ENCODE measurements around the gene DPEP3. TPM values are rescaled to one million over a fixed set of nuclear protein-coding genes. Genes with fewer than 3 reads are reported as not detected.

DPEP3 gene
- total RNA-seq, 1 experiment from 2014 or later, result not detected

DNA sequence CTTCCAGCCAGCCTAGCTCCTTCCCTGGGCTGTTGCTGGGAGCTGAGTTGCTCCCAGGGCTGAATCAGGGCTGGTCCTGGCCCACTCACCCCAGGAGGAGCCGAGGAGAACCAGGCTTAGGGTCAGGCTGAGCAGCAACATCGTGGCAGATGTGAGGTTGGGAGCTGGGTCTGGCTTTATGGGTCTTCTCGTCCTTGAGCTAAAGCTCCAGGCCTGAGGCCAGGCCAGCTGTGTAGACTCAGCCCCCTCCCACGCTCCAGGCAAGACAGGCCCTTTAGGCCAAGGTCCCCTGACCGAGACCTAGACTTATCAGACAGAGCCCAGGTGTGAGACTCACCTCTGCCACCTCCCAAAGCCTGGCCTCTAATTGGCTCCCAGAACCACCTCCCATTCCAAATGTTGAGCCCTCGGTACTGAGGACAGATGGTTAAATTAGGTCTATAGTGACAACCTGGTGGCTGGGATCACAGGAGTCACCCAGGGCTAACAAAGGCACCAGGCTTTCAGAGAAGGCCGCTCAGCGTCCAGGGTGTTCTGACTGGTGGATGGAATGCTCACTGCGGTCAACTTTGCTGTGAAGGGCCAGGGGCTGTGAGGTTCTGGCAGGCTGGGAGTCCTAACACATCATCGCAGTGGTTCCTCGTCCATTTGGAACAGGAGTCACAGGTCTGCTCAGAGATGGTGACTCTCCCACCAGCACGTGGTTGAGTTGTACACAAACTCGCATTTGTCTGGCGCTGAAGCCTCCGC, 48.4 kb downstream of the DPEP3 start, which contains the start of gene CTRL:
TSS of gene CTRL (minus strand) at position 151 of the 750 bp plus-strand sequence. CDS start at position 141, 10 bp downstream.
- DNase-seq (ENCODE audit: low spot score), result no peak

- DNase-seq (ENCODE audit: low spot score), result no peak
Observed at GRCh38 chr16:67930678-67931211, 49.6 kb downstream of the DPEP3 start.

DNA sequence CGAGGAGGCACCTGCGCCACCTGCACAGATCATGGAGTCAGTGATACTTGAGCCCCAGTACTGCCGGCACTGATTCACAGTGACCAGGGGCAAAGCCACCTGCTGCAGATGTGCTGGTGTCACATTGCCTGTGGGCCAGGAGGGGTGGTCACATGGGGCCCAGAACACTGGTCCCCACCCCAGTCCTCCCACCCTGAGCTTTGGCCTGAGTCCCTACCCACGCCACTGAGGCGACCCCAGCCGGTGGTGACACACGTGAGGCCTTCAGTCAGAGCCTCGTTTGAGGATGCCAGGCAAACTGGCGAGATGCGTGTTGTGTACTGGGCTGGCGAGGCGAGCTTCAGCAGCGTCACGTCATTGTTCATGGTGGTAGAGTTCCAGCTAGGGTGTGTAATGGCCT, 50.1 kb downstream of the DPEP3 start:
- DNase-seq (ENCODE audit: low spot score), result no peak

DNA sequence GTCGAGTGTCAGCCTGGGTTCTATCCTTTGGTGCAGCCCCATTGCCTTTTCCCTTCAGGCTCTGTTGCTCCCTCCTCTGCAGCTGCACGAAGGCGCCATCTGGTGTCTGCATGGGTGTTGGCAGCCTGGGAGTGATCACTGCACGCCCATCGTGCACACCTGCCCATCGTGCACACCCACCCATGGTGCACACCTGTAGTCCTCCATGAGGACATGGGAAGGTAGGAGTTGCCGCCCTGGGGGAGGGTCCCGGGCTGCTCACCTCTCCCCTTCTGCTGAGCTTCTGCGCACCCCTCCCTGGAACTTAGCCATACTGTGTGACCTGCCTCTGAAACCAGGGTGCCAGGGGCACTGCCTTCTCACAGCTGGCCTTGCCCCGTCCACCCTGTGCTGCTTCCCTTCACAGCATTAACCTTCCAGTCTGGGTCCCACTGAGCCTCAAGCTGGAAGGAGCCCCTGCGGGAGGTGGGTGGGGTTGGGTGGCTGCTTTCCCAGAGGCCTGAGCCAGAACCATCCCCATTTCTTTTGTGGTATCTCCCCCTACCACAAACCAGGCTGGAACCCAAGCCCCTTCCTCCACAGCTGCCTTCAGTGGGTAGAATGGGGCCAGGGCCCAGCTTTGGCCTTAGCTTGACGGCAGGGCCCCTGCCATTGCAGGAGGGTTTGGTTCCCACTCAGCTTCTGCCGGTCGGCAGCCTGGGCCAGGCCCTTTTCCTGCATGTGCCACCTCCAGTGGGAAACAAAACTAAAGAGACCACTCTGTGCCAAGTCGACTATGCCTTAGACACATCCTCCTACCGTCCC, 51.5 kb downstream of the DPEP3 start:
- no peak for DNase-seq (ENCODE audit: low spot score)

DNA sequence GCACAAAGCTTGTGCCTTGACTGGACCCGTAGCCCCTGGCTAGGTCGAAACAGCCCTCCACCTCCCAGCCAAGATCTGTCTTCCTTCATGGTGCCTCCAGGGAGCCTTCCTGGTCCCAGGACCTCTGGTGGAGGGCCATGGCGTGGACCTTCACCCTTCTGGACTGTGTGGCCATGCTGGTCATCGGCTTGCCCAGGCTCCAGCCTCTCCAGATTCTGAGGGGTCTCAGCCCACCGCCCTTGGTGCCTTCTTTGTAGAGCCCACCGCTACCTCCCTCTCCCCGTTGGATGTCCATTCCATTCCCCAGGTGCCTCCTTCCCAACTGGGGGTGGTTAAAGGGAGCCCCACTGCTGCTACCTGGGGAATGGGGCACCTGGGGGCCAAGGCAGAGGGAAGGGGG, 52.2 kb downstream of the DPEP3 start:
- DNase-seq (ENCODE audit: low spot score), result no peak

DNA sequence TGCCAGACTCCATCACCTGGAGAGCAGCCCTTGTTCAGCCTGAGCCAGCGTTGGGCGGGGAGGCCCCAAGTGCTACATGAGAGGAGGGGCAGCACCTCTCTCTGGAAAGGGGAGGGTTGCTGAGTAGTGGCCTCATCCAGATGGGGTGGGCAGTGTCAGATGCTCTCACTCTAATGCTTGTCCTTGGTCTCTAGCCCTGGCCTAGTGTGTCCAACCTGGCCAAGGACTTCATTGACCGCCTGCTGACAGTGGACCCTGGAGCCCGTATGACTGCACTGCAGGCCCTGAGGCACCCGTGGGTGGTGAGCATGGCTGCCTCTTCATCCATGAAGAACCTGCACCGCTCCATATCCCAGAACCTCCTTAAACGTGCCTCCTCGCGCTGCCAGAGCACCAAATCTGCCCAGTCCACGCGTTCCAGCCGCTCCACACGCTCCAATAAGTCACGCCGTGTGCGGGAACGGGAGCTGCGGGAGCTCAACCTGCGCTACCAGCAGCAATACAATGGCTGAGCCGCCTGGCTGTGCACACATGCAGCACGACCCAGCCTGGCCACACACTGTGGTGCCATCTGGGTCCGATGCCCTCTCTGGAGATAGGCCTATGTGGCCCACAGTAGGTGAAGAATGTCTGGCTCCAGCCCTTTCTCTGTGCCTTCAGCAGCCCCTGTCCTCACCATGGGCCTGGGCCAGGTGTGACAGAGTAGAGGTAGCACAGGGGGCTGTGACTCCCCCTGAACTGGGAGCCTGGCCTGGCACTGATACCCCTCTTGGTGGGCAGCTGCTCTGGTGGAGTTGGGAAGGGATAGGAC, 53.0 kb downstream of the DPEP3 start:
- DNase-seq (ENCODE audit: low spot score), result no peak

DNA sequence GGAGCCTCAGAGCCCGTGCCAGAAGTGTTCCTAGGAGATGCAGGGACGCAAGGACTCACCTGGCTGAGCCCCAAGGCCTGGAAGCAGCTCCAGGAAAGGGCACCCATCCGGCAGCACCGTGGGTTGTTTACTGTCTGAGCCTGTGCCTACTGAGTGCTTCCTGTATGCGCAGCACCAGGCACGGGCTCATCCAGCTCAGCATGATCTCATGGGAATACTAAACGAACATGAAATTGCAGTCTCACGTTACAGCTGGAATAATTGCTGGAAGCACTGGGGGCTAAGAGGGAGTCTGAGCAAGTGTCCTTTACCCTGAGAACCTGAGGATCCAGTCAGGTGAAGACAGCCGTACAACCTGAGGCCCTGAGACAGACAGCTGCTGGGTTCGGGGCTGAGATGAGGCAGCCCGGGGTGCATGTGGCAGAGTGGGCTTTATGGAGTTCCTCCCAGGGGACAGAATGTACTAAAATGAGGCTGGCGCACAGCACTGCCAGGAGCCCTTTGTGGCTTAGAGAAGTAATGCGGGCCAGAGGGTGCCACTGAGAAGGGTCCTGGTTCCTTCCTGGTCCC, 54.0 kb downstream of the DPEP3 start:
- no peak for DNase-seq (ENCODE audit: low spot score)

Other genes with a start within 250 kb of the DPEP3 start
- gene RANBP10, start 173.9 kb downstream of the DPEP3 start, total RNA-seq (2014; rRNA removed; shearing (Covaris generic)), result 3.7 and 8.8 TPM in 2 replicates
- 0.05 and 0.55 TPM in 2 replicates for gene TSNAXIP1, start 173.6 kb downstream of the DPEP3 start, total RNA-seq (2014; rRNA removed; shearing (Covaris generic))
- gene THAP11, start 138.2 kb downstream of the DPEP3 start, total RNA-seq (2014; rRNA removed; shearing (Covaris generic)), result 21.4 and 21.6 TPM in 2 replicates
- 68.5 and 72.4 TPM in 2 replicates for gene NUTF2, start 133.6 kb downstream of the DPEP3 start, total RNA-seq (2014; rRNA removed; shearing (Covaris generic))
- 25.5 and 27.9 TPM in 2 replicates for gene CENPT, start 132.8 kb downstream of the DPEP3 start, total RNA-seq (2014; rRNA removed; shearing (Covaris generic))
- gene EDC4, start 107.4 kb downstream of the DPEP3 start, total RNA-seq (2014; rRNA removed; shearing (Covaris generic)), result 31.8 and 50.7 TPM in 2 replicates
- gene NRN1L, start 95.6 kb downstream of the DPEP3 start, total RNA-seq (2014; rRNA removed; shearing (Covaris generic)), result not detected in 2 replicates
- 3.3 and 3.5 TPM in 2 replicates for gene PSKH1, start 87.2 kb downstream of the DPEP3 start, total RNA-seq (2014; rRNA removed; shearing (Covaris generic))
- 0.33 and 0.96 TPM in 2 replicates for gene CTRL, start 48.6 kb downstream of the DPEP3 start, total RNA-seq (2014; rRNA removed; shearing (Covaris generic))
- 27.9 and 28.8 TPM in 2 replicates for gene PSMB10, start 43.6 kb downstream of the DPEP3 start, total RNA-seq (2014; rRNA removed; shearing (Covaris generic))
- gene LCAT, start 36.4 kb downstream of the DPEP3 start, total RNA-seq (2014; rRNA removed; shearing (Covaris generic)), result 4.9 and 16.7 TPM in 2 replicates
- 25.1 and 26.6 TPM in 2 replicates for gene SLC12A4, start 11.9 kb downstream of the DPEP3 start, total RNA-seq (2014; rRNA removed; shearing (Covaris generic))
- gene DPEP2, start 19.0 kb upstream of the DPEP3 start, total RNA-seq (2014; rRNA removed; shearing (Covaris generic)), result not detected in 2 replicates
- gene DPEP2NB, start 35.4 kb upstream of the DPEP3 start, total RNA-seq (2014; rRNA removed; shearing (Covaris generic)), result not detected in 2 replicates
- gene DDX28, start 42.7 kb upstream of the DPEP3 start, total RNA-seq (2014; rRNA removed; shearing (Covaris generic)), result 9.1 and 10.2 TPM in 2 replicates
- gene DUS2, start 42.8 kb upstream of the DPEP3 start, total RNA-seq (2014; rRNA removed; shearing (Covaris generic)), result 12.8 and 12.9 TPM in 2 replicates
- 13.4 and 14.3 TPM in 2 replicates for gene NFATC3, start 104.9 kb upstream of the DPEP3 start, total RNA-seq (2014; rRNA removed; shearing (Covaris generic))